ENCODE data around the gene ANKRD12.

DNA sequence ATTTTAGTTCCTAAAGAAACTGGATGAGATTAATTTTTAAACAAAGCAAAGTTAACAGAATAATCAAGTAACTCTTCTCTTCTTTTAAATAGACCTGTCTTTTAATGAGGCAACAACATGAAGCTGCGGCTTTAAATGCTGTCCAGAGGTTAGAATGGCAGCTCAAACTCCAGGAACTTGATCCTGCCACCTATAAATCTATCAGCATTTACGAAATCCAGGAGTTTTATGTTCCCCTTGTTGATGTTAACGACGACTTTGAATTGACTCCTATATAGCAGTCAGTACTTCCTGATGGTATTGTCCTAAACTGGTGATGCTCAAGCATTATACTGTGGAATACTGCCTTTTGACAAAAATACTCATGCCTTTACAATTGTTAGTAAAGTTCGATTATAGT is 144.3 kb downstream of the ANKRD12 start:
- TF ChIP-seq, protein P1, sequence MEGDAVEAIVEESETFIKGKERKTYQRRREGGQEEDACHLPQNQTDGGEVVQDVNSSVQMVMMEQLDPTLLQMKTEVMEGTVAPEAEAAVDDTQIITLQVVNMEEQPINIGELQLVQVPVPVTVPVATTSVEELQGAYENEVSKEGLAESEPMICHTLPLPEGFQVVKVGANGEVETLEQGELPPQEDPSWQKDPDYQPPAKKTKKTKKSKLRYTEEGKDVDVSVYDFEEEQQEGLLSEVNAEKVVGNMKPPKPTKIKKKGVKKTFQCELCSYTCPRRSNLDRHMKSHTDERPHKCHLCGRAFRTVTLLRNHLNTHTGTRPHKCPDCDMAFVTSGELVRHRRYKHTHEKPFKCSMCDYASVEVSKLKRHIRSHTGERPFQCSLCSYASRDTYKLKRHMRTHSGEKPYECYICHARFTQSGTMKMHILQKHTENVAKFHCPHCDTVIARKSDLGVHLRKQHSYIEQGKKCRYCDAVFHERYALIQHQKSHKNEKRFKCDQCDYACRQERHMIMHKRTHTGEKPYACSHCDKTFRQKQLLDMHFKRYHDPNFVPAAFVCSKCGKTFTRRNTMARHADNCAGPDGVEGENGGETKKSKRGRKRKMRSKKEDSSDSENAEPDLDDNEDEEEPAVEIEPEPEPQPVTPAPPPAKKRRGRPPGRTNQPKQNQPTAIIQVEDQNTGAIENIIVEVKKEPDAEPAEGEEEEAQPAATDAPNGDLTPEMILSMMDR (conservative IDR thresholded peaks at IDR 0.05; ENCODE audit: low read length) = no peak
- TF ChIP-seq EZH2phosphoT487 (IDR thresholded peaks at IDR 0.05; ENCODE audit: borderline replicate concordance) = no peak

All from Loucy (cell line).